Gastrocnemius medialis (tissue), 4 donors: ENCODE measurements around the gene ATG4D.
"Not testable (repeated sequence)": the region's sequence is repeated elsewhere in the genome, so short reads cannot be mapped to it uniquely, and the experiment has no call there.

ENCODE experiments used
- POLR2A ChIP-seq, 2 donors: fragments of 450-650 bp; IDR thresholded peaks; one replicate each; pipeline ENCODE4 v1.6.1; 2017; ENCODE audit warnings: antibody characterized with exemption in 2 of 2, mild to moderate bottlenecking in 2 of 2, moderate library complexity in 2 of 2
- TF ChIP-seq, protein P1 (sequence below), 5 experiments: fragments of 450-650 bp in 3 of 5; fragments of 200-600 bp in 2 of 5; sonication (generic) in 2 of 5; IDR thresholded peaks in 4 of 5; conservative IDR thresholded peaks in 1 of 5; 1 replicate in 4 of 5; 2 replicates in 1 of 5; pipeline ENCODE4 v1.5.1; 2016 to 2019; ENCODE audit warnings: antibody characterized with exemption in 5 of 5, mild to moderate bottlenecking in 3 of 5, moderate library complexity in 3 of 5

DNA sequence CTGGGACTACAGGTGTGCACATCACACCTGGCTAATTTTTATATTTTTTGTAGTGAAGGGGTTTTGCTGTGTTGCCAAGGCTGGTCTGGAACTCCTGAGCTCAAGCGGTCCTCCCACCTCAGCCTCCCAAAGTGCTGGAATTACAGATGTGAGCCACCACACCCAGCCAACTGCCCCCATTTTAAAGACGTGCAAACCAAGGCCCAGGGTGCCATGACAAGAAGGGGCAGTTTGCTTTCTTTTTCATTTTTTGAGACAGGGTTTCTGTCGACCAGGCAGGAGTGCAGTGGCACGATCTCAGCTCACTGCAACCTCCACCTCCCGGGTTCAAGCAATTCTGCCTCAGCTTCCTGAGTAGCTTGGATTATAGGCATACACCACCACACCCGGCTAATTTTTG, 30.1 kb downstream of the ATG4D start:
- TF ChIP-seq, protein P1, sequence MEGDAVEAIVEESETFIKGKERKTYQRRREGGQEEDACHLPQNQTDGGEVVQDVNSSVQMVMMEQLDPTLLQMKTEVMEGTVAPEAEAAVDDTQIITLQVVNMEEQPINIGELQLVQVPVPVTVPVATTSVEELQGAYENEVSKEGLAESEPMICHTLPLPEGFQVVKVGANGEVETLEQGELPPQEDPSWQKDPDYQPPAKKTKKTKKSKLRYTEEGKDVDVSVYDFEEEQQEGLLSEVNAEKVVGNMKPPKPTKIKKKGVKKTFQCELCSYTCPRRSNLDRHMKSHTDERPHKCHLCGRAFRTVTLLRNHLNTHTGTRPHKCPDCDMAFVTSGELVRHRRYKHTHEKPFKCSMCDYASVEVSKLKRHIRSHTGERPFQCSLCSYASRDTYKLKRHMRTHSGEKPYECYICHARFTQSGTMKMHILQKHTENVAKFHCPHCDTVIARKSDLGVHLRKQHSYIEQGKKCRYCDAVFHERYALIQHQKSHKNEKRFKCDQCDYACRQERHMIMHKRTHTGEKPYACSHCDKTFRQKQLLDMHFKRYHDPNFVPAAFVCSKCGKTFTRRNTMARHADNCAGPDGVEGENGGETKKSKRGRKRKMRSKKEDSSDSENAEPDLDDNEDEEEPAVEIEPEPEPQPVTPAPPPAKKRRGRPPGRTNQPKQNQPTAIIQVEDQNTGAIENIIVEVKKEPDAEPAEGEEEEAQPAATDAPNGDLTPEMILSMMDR (IDR thresholded peaks at IDR 0.05 in 4 of 5, conservative IDR thresholded peaks at IDR 0.05 in 1 of 5), result not testable (repeated sequence)
- TF ChIP-seq POLR2A (IDR thresholded peaks at IDR 0.05), result not testable (repeated sequence)
